HepG2 (cell line): Measurements from ENCODE around the gene SOWAHA. TPM values are rescaled to one million over a fixed set of nuclear protein-coding genes. Genes with fewer than 3 reads are reported as not detected.

Source experiments
- FOXA1 ChIP-seq, 2 experiments: fragments of 450-650 bp in 1 of 2; sonication (generic) in 1 of 2; formaldehyde crosslinking in 1 of 2; IDR thresholded peaks; 2 replicates each; pipeline versions ENCODE4 v1.4.0 to v1.6.1; 2016 to 2020; ENCODE audit warnings: missing genetic modification reagents in 1 of 2
- HOXD1 ChIP-seq: sonication (generic); formaldehyde crosslinking; IDR thresholded peaks from 2 replicates; pipeline ENCODE4 v1.5.0; 2020; ENCODE audit warnings: missing genetic modification reagents
- KDM2A ChIP-seq: sonication (generic); formaldehyde crosslinking; IDR thresholded peaks from 2 replicates; pipeline ENCODE4 v1.4.0; 2020; ENCODE audit warnings: low read depth, missing genetic modification reagents, borderline replicate concordance
- LBX2 ChIP-seq: sonication (generic); formaldehyde crosslinking; IDR thresholded peaks from 2 replicates; pipeline ENCODE4 v1.5.0; 2020; ENCODE audit warnings: missing genetic modification reagents, mild to moderate bottlenecking, borderline replicate concordance
- POLR2AphosphoS5 ChIP-seq: IDR thresholded peaks from 2 replicates; pipeline ENCODE4 v1.6.1; 2012; ENCODE audit warnings: low read depth, low read length
- SIX4 ChIP-seq: sonication (generic); formaldehyde crosslinking; IDR thresholded peaks from 2 replicates; pipeline ENCODE4 v1.4.0; 2020; ENCODE audit warnings: missing genetic modification reagents
- SMAD3 ChIP-seq: sonication (generic); formaldehyde crosslinking; IDR thresholded peaks from 2 replicates; pipeline ENCODE4 v1.4.0; 2020; ENCODE audit warnings: missing genetic modification reagents
- TRIM22 ChIP-seq: fragments of 450-650 bp; IDR thresholded peaks from 2 replicates; pipeline ENCODE4 v1.6.1; 2017
- XRCC5 ChIP-seq: fragments of 200-400 bp; formaldehyde crosslinking; optimal IDR thresholded peaks from 2 replicates; pipeline ENCODE3; 2017; ENCODE audit warnings: mild to moderate bottlenecking, low read length
- ZBTB14 ChIP-seq: sonication (generic); formaldehyde crosslinking; IDR thresholded peaks from 2 replicates; pipeline ENCODE4 v1.4.0; 2020; ENCODE audit warnings: missing genetic modification reagents
- ZNF207 ChIP-seq: fragments of 450-650 bp; IDR thresholded peaks from 2 replicates; pipeline ENCODE4 v1.6.1; 2016; ENCODE audit warnings: antibody characterized with exemption, borderline replicate concordance
- ZNF672 ChIP-seq: sonication (generic); formaldehyde crosslinking; IDR thresholded peaks from 2 replicates; pipeline ENCODE4 v1.8.1; 2022; ENCODE audit warnings: missing genetic modification reagents
- ZNF775 ChIP-seq: sonication (generic); formaldehyde crosslinking; IDR thresholded peaks from 2 replicates; pipeline ENCODE4 v1.4.0; 2020; ENCODE audit warnings: missing genetic modification reagents, mild to moderate bottlenecking, moderate library complexity, borderline replicate concordance
- polyA plus RNA-seq, 8 experiments: library from polyadenylated mRNA; depleted of rRNA in 3 of 8; stranded (reverse) in 7 of 8; unstranded in 1 of 8; fragments of >200 nt; fragmentation: Illumina TruSeq in 4 of 8; extraction: Trizol in 4 of 8; gene quantifications; 2 replicates each; pipeline versions ENCODE4 v1.2.1 to v1.2.3, GENCODE V29; 2011 to 2016; ENCODE audit warnings: low read depth in 4 of 8, missing spikeins in 1 of 8, mixed read lengths in 1 of 8; ENCODE audit not compliant: insufficient read depth in 1 of 8
- total RNA-seq, 5 experiments: library from RNA; depleted of rRNA; stranded (reverse); fragments of >200 nt; fragmentation: Illumina TruSeq; extraction: Trizol; gene quantifications; 2 replicates each; pipeline ENCODE4 v1.2.3, GENCODE V29; 2016; ENCODE audit warnings: low read depth in 1 of 5
- TF ChIP-seq, protein P1 (sequence below): sonication (generic); formaldehyde crosslinking; IDR thresholded peaks from 2 replicates; pipeline ENCODE4 v1.4.0; 2020; ENCODE audit warnings: mild to moderate bottlenecking, missing genetic modification reagents
- TF ChIP-seq, protein P2 (sequence below): sonication (generic); formaldehyde crosslinking; IDR thresholded peaks from 2 replicates; pipeline ENCODE4 v1.9.0; 2022; ENCODE audit warnings: missing genetic modification reagents, mild to moderate bottlenecking, borderline replicate concordance
- TF ChIP-seq, protein P3 (sequence below): sonication (generic); formaldehyde crosslinking; IDR thresholded peaks from 2 replicates; pipeline ENCODE4 v1.5.0; 2020; ENCODE audit warnings: mild to moderate bottlenecking, missing genetic modification reagents, borderline replicate concordance
- TF ChIP-seq, protein P4 (sequence below): sonication (generic); formaldehyde crosslinking; IDR thresholded peaks from 2 replicates; pipeline ENCODE4 v1.9.0; 2022; ENCODE audit warnings: low read depth, missing genetic modification reagents

The SOWAHA gene
- total and polyA plus RNA-seq, 2 of the 13 experiments (the other 11 are each of a cell fraction or from before 2014, with no cell fraction given), result 0.95 to 1.9 TPM

DNA sequence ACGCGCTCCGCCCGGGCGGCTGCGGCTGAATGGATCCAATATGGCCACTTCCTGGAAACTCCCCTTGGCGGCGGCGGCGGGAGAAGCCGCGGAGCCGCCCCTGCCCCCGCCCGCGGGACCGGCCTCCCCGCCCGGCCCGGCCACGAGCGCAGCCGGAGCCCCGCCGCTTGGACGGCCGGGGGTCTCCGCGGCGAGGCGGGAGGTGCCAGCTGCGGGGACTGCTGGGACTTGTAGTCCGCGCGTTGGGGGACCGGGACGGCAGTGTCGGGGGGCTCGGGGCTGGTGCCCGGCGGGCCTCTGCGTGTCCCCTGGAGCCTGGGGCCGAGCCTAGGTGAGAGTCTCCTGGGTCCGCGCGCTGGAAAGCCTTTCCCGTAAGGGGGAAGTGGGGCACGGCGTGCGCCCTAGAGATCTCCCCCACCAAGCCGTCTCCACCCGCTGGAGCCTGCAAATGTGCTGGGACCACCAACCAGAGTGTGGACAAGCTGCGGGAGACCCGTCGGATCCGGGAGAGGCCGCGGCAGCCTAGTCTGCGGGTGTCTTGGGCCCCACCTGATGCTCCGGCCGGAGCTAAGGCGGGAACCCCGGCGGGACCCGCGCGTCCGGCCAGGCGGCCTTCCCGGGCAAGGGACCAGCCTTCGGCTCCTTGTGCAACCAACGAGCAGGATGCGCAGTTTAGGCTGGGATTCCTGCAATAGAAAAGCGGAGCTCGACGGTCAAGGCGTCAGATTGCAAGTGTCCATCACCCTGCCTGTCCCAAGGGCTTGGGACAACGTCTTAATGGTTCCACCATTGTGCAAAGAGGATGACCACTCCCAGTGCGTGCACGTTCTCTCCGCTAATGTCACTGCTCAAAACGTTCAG lies 35.7 kb upstream of the SOWAHA start, which contains the start of gene SEPTIN8 (continued):
- peak; percentile 60; the same call in 1 of the 2 replicates for TF ChIP-seq LBX2 (CRISPR knock-in tag)
- TF ChIP-seq, protein P1, sequence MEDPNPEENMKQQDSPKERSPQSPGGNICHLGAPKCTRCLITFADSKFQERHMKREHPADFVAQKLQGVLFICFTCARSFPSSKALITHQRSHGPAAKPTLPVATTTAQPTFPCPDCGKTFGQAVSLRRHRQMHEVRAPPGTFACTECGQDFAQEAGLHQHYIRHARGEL, result no peak
- TF ChIP-seq ZNF672 (CRISPR knock-in tag), result no peak
- no peak for TF ChIP-seq ZNF207
- TF ChIP-seq KDM2A (CRISPR knock-in tag), result peak; percentile 89
- TF ChIP-seq HOXD1 (CRISPR knock-in tag), result no peak
- TF ChIP-seq, protein P2, sequence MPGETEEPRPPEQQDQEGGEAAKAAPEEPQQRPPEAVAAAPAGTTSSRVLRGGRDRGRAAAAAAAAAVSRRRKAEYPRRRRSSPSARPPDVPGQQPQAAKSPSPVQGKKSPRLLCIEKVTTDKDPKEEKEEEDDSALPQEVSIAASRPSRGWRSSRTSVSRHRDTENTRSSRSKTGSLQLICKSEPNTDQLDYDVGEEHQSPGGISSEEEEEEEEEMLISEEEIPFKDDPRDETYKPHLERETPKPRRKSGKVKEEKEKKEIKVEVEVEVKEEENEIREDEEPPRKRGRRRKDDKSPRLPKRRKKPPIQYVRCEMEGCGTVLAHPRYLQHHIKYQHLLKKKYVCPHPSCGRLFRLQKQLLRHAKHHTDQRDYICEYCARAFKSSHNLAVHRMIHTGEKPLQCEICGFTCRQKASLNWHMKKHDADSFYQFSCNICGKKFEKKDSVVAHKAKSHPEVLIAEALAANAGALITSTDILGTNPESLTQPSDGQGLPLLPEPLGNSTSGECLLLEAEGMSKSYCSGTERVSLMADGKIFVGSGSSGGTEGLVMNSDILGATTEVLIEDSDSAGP (CRISPR knock-in tag), result peak; percentile 80; the same call in 1 of the 2 replicates
- TF ChIP-seq SMAD3 (CRISPR knock-in tag), result no peak
- no peak for TF ChIP-seq XRCC5
- no peak for TF ChIP-seq SIX4 (CRISPR knock-in tag)
- TF ChIP-seq FOXA1 (IDR thresholded peaks at IDR 0.05), result no peak
- no peak for TF ChIP-seq FOXA1 (CRISPR knock-in tag; IDR thresholded peaks at IDR 0.05)
- TF ChIP-seq ZBTB14 (CRISPR knock-in tag), result 0 out of 2 replicates have a peak, but pooled peaks have one; percentile 14
- TF ChIP-seq POLR2AphosphoS5, result no peak
- TF ChIP-seq ZNF775 (CRISPR knock-in tag), result no peak
- TF ChIP-seq TRIM22, result no peak
- TF ChIP-seq, protein P3, sequence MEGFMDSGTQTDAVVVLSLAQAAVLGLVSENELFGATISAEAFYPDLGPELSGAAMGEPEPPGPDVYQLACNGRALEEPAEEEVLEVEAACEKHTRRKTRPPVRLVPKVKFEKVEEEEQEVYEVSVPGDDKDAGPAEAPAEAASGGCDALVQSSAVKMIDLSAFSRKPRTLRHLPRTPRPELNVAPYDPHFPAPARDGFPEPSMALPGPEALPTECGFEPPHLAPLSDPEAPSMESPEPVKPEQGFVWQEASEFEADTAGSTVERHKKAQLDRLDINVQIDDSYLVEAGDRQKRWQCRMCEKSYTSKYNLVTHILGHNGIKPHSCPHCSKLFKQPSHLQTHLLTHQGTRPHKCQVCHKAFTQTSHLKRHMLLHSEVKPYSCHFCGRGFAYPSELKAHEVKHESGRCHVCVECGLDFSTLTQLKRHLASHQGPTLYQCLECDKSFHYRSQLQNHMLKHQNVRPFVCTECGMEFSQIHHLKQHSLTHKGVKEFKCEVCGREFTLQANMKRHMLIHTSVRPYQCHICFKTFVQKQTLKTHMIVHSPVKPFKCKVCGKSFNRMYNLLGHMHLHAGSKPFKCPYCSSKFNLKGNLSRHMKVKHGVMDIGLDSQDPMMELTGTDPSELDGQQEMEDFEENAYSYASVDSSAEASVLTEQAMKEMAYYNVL (CRISPR knock-in tag), result no peak
- TF ChIP-seq, protein P4, sequence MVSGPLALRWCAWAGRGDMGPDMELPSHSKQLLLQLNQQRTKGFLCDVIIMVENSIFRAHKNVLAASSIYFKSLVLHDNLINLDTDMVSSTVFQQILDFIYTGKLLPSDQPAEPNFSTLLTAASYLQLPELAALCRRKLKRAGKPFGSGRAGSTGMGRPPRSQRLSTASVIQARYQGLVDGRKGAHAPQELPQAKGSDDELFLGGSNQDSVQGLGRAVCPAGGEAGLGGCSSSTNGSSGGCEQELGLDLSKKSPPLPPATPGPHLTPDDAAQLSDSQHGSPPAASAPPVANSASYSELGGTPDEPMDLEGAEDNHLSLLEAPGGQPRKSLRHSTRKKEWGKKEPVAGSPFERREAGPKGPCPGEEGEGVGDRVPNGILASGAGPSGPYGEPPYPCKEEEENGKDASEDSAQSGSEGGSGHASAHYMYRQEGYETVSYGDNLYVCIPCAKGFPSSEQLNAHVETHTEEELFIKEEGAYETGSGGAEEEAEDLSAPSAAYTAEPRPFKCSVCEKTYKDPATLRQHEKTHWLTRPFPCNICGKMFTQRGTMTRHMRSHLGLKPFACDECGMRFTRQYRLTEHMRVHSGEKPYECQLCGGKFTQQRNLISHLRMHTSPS, result 0 out of 2 replicates have a peak, but pooled peaks have one; percentile 42
